ENCODE measurements around the gene ELOVL6.

GRCh38 chr4:110181890-110182289 is 16.5 kb downstream of the ELOVL6 start:
- TF ChIP-seq CTCF (conservative IDR thresholded peaks at IDR 0.05) (no peak), EZH2 (IDR thresholded peaks at IDR 0.05; ENCODE audit: low read depth) (no peak)
